IPS DF 4.7 (cell line): ENCODE data around the gene ATP5IF1.

Source experiments
- DNase-seq: peaks from one replicate; pipeline ENCODE4 v3.0.0-alpha.2; 2013; ENCODE audit warnings: low spot score; ENCODE audit errors: extremely low read depth

ATP5IF1 gene

GRCh38 chr1:28236656-28237322 lies 865 bp downstream of the ATP5IF1 start:
- DNase-seq, result no peak

- no peak for DNase-seq
Observed at GRCh38 chr1:28239004-28239403, 3.1 kb downstream of the ATP5IF1 start.

GRCh38 chr1:28240024-28240423 lies 4.1 kb downstream of the ATP5IF1 start:
- DNase-seq, result no peak

- no peak for DNase-seq
Observed at GRCh38 chr1:28241638-28242241, 5.8 kb downstream of the ATP5IF1 start.

GRCh38 chr1:28243685-28244311 lies 7.9 kb downstream of the ATP5IF1 start:
- DNase-seq, result no peak

- DNase-seq, result no peak
Observed at GRCh38 chr1:28244549-28245251, 8.8 kb downstream of the ATP5IF1 start.

DNA sequence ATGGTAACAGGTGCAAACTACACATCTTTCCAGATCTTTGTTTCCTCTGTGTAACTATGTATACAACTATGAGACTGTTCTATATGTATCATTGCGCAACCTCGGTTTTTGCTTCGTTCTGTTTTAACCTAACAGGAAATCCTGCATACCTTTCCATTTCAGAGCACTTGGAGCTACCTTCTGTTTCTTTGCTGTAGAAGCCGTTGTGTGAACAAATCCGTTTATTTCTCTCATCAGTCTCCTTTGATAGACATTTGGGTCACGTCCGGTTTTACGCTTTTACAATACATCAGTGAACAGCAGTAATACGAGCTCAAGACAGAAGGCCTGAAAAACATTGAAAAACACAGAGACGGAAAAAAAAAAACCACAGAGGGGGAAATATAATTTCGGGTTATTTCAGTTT lies 10.5 kb downstream of the ATP5IF1 start:
- DNase-seq, result no peak

- DNase-seq, result no peak
Observed at GRCh38 chr1:28247612-28248272, 11.8 kb downstream of the ATP5IF1 start.

DNA sequence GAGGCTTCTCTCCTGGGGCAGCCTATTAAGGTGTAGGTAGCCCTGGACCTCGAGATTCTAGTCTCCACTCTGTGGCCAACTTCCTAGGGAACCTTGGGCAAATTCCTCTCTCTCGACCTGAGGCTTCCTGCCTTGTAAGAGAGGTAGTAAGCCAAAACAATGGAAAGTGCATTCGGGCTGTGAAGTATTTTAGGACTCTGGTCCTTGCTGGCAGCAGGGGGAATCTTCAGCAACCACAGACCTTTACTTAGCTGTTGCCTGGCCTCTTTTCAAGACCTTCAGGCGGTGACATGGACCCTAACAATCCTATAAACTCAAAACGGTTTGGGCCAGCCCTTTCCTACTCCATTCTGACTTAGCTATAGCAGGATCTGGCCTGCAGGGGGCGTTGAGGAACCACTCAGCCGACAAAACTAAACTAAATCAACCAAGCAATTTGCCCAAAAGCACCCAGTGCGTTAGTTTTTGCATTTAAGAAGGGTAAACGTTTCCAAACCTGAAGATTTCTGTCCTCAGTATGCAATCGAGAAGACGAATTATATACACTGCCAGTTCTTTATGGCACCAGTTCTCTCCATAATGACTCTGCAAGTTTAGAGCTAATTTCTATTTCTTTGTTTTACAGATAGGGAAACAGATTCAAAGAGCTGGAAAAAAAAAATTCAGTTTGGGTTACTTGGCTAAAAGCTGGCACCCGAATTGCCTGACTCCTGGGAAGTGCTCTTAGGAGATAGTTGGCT lies 12.5 kb downstream of the ATP5IF1 start:
- DNase-seq, result no peak

DNA sequence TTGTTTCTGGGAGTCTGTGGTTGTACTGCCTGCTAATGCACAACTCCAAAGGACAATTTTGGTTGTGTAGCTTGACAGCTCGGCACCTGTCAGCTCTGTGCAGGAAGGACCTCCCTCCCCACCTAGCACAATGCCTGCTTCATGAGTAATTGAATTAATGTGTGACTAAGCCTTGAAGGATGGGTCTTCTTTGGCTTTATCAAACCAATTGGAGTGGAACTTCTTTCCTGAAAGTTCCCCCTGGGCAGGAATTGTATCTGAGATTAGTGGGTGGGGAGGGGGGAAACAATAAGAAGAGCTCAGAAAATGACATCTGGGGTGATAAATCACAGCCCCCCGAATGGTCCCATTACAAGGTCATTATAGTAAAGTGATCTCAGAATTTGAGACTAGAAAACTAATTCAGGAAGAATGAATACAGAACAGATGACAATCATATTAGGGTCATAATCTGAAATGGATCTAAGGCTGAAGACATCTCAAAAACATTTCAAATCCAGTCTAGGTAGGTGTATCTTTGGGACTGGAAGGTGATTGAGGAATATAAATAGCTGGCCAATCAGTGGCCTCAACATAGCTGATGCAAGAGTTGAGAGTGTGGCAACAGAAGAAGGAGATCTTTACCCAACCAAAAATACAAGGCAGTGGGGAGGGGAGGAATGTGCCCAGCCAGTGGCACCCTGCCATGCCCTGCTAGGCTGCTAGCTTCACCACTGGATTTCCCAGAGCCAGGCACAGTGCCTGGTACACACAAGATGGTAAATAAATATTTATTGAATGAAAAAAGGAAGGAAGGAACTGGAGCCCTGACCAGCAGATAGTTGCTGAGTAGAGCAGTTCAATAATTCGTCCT lies 13.3 kb downstream of the ATP5IF1 start:
- DNase-seq, result no peak

GRCh38 chr1:28249866-28250295 lies 14.0 kb downstream of the ATP5IF1 start:
- no peak for DNase-seq

DNA sequence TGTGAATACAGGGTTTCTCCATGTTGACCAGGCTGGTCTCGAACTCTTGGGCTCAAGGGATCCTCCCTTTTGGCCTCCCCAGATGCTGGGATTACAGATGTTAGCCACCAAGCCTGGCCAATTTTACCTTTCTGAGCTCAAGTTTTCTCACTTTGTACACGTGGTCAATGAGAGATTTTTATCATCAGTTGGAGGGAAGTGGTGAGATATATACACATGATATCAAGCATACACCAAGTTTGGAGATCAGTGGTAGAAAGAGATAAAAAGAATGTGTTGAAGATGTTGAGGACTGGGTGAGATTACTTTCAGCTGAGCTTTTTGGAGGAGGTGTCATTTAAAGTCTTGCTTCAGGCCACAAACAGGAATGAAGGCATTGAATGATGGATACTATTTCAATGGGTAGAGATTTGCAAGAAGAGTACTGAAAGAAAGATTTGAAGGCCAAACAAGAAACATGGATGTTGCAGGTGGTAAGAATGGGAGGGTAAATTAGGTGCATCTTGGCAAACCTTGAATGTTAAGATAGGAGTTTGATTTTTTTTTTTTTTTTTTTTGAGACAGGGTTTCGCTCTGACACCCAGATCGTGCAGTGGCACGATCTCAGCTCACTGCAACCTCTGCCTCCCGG lies 20.4 kb downstream of the ATP5IF1 start:
- no peak for DNase-seq

- DNase-seq, result no peak
Observed at GRCh38 chr1:28257736-28258135, 21.8 kb downstream of the ATP5IF1 start.

DNA sequence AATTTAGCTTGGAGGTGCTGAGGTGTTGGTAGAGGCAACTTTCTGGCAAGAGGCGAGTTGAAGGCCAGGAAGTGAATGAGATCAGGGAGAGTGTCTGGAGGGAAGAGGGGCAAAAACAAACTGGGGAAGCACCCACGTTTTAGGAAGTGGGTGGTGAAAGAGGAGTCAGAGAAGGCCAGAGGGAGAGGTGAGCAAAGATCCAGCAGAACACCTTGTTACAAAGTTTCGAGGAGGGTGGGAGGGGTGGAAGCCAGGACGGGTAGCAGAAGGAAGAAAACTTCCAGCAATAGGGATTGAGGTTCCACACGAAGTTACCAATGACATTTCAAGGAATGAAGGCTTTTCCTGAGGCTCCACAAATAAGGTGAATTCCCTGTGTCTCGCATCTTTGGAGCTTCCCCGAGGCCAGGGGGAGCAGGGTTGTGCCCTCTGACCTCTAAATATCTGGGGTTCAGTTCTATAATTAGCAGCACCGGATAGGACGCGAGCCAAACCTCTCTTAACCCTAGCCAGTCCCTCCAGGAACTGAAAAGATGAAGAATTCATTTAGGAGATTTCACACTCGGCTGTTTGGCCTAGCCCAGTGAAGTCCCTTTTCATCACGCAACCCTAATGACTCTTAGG lies 22.8 kb downstream of the ATP5IF1 start:
- no peak for DNase-seq

DNA sequence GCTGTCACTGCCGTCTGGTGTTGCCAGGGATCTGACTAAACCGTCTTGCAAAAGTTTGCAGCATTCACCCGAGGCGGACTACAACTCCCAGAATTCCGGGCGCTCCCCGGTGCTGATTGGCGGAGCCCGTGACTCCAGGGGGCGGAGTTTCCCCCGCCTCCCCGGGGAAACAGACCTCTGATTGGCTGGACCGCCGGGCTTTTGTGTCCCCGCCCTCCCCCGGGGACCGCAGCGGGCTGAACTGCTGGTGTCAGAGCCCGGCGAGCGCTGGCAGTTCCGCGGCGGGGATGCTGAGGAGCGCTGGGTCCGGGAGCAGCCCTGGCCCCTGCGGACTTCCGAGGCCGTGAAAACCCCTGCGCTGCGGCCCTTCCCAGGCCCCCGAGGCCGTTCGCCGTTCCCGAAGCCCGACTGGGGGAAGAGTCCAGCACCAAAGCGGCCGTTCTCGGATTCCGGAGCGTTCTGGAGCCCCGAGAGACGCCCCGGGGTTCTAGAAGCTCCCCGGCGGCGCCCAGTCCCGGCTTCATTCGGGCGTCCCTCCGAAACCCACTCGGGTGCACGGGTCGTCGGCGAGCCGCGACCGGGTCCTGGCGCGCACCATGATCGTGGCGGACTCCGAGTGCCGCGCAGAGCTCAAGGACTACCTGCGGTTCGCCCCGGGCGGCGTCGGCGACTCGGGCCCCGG lies 23.5 kb downstream of the ATP5IF1 start, which contains the start of gene SESN2:
SESN2 (plus strand) TSS at position 267 of the 682 bp plus-strand sequence; CDS start at position 597, 330 bp downstream.
- peak; percentile 86 for DNase-seq

DNA sequence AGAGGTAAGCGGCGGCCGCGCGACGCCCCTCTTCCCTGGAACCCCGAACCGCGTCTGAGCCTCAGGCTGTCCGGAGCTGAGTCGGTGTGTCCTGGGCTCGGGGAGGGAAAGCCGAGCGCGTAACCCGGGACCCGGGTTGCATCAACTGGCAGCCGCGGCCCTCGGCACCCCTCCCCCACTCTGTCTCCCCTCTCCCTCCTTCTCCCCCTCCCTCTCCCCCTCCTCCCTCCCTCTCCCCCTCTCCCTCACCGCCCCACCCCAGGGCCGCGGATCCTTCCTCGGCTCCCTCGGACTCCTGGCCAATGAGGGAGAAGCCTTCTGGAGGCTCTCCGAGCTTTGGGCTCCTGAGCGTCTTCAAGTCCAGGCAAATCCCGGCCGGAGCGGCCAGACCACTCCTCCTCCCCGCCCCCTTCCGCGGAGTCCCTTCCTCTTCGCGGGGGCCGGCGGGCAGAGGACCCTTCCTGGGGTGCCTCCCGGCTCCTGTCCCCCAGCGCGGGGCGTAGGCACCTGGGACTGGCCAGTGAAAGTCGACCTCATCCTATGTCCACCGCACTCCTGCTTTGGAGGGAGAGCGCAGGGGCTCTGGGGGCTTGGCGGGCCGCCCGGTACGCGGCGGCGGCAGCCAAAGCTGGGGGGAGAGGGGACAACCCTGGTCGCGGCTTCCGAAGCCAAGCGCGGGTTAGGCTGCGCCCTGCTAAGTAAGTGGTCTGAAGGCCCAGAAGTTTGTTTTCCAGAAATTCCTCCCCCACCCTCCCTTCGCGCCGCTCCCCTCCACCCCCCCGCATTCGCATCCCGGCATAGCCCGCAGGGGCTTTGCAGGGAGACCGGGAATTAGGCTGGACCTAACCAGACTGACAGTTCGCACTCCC lies 24.2 kb downstream of the ATP5IF1 start:
- DNase-seq, result no peak

- DNase-seq, result no peak
Observed at GRCh38 chr1:28260803-28261174, 24.9 kb downstream of the ATP5IF1 start.
